Type B pancreatic cell (in vitro differentiated cells): Measurements from ENCODE around the gene TRMT44. TPM values are rescaled to one million over a fixed set of nuclear protein-coding genes. Genes with fewer than 3 reads are reported as not detected.

Experiments
- DNase-seq: peaks from one replicate; pipeline ENCODE4 v3.0.0; 2021; ENCODE audit warnings: mixed read lengths; ENCODE audit not compliant: unreplicated experiment; ENCODE audit errors: extremely low spot score
- H3K27ac Mint-ChIP-seq: 2 replicates; pipeline ENCODE4 v1.8.0; 2021; ENCODE audit warnings: mild to moderate bottlenecking, mixed read lengths
- H3K27me3 Mint-ChIP-seq: 2 replicates; pipeline ENCODE4 v1.8.0; 2021; ENCODE audit warnings: mixed read lengths
- H3K36me3 Mint-ChIP-seq: 2 replicates; pipeline ENCODE4 v1.8.0; 2021; ENCODE audit warnings: mixed read lengths
- H3K4me1 Mint-ChIP-seq: one replicate; pipeline ENCODE4 v1.8.0; 2021; ENCODE audit warnings: mixed read lengths; ENCODE audit not compliant: unreplicated experiment
- H3K4me3 Mint-ChIP-seq: 2 replicates; pipeline ENCODE4 v1.8.0; 2021; ENCODE audit warnings: mild to moderate bottlenecking, mixed read lengths
- H3K9me3 Mint-ChIP-seq: 2 replicates; pipeline ENCODE4 v1.8.0; 2021; ENCODE audit warnings: mixed read lengths
- total RNA-seq: library from RNA; stranded (reverse); gene quantifications from 2 replicates; pipeline ENCODE4 v1.2.1, GENCODE V29; 2021; ENCODE audit warnings: low replicate concordance
- TF ChIP-seq, protein P1 (sequence below): fragments of 200-600 bp; sonication (generic); conservative IDR thresholded peaks from 2 replicates; pipeline ENCODE4 v1.5.0; 2021; ENCODE audit warnings: antibody characterized with exemption, mild to moderate bottlenecking

The TRMT44 gene
- total RNA-seq, 1 donor from 2014 or later: 32.3 TPM

DNA sequence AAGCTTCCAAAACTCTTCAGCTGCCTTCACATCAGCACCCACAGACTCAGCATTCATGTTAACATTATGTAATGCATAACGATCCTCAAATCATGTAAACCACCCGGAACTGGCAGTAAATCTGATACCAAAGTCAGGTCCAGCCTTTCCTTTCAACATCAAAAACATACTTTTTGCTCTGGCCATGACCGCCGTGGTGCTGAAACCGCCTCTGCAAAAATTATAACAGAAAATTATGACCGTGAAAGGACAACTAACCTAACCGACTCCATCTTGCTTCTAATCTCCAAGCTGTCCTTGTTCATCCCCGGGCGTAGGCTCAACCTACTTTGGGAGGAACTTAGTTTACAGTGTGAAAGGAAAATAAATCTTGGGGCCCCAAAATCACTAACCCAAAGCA, 51.6 kb downstream of the TRMT44 start:
- H3K27me3 Mint-ChIP-seq: no peaks in the 10 kb centered on the region
- no peak overlapping the region for H3K27ac Mint-ChIP-seq

DNA sequence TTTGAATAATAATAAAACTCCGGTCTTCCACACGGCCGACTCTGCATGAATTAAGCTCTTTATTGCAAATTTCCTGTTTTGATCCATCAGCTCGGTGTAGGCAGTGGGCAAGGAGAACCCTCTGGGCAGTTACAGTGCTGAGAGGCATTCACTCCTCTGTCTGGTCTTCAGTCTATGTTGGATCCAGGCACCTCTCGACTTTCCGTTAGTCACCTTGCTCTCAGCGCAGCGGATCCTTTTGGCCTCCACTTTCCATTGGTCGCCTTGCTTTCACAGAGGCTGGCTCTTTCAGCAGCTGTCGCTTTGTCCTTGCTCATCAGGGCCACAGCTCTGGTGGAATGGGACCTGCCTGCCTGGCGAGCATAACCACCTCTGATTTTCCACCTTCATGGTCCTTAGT, 52.9 kb downstream of the TRMT44 start:
- Mint-ChIP-seq H3K27ac (no peak overlapping the region), H3K36me3 (peaks cover 7% of the 10 kb centered on the region), H3K4me1 (no peaks in the 10 kb centered on the region), H3K27me3 (no peaks in the 10 kb centered on the region), H3K9me3 (peaks cover 5% of the 10 kb centered on the region), H3K4me3 (no peak overlapping the region)
- TF ChIP-seq, protein P1, sequence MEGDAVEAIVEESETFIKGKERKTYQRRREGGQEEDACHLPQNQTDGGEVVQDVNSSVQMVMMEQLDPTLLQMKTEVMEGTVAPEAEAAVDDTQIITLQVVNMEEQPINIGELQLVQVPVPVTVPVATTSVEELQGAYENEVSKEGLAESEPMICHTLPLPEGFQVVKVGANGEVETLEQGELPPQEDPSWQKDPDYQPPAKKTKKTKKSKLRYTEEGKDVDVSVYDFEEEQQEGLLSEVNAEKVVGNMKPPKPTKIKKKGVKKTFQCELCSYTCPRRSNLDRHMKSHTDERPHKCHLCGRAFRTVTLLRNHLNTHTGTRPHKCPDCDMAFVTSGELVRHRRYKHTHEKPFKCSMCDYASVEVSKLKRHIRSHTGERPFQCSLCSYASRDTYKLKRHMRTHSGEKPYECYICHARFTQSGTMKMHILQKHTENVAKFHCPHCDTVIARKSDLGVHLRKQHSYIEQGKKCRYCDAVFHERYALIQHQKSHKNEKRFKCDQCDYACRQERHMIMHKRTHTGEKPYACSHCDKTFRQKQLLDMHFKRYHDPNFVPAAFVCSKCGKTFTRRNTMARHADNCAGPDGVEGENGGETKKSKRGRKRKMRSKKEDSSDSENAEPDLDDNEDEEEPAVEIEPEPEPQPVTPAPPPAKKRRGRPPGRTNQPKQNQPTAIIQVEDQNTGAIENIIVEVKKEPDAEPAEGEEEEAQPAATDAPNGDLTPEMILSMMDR: no peak
- DNase-seq: no peak

More for the DNA sequence above, 51.6 kb downstream of the TRMT44 start:
- Mint-ChIP-seq H3K4me3 (no peak overlapping the region), H3K4me1 (no peaks in the 10 kb centered on the region), H3K36me3 (peaks cover 8% of the 10 kb centered on the region), H3K9me3 (no peaks in the 10 kb centered on the region)
- TF ChIP-seq, protein P1: no peak
- no peak for DNase-seq

DNA sequence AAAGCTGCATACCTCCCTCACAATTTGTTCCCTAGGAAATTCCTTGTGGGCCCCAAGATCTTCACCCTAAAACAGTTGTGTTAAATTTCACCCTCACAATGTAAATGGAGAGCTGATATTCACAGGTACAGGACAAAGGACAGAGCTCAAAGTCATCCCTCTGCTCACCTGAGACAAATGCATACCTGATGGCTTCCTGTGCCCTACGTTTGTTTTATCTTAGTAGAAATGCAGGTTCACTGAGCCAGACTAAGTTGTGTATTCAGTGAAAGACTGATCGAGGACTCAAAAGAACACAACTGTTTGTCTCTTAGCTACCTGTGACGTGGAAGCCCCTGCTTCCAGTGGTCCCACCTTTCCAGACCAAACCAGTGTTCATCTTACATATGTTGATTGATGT, 53.6 kb downstream of the TRMT44 start:
- no peak for DNase-seq
- Mint-ChIP-seq H3K27ac (no peak overlapping the region), H3K4me1 (no peaks in the 10 kb centered on the region), H3K9me3 (peaks cover 5% of the 10 kb centered on the region), H3K36me3 (no peaks in the 10 kb centered on the region), H3K4me3 (no peak overlapping the region), H3K27me3 (no peaks in the 10 kb centered on the region)
- TF ChIP-seq, protein P1: no peak

DNA sequence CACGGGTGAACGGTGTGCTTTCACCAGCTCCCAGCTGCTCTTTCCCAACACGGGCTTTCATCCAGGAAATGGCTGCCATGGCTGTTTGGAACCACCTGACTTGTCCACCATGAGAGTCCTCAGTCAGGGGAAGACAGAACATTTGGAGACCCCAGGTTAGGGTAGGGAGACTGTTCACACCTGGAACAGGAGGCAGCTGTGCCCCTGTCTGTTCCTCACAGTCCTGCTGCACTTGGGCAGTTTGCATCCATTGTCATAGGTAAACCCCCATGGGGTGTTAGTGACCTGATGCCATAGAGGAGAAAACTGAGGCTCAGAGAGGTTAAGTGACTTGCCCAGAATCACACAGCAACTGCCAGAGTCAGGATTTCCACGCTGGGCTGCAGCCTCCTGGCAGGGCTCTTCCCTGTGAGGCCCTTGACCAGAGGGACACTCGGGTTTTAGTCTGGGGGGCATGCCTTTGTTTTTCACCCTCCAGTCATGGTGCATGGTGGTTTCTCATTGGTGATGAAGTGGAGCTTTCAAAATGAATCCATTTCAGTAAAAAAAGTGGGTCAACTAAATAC, 54.5 kb downstream of the TRMT44 start:
- Mint-ChIP-seq H3K27ac (no peak overlapping the region), H3K4me1 (no peaks in the 10 kb centered on the region), H3K9me3 (peaks cover 5% of the 10 kb centered on the region), H3K4me3 (no peak overlapping the region), H3K36me3 (no peaks in the 10 kb centered on the region), H3K27me3 (no peaks in the 10 kb centered on the region)
- TF ChIP-seq, protein P1: no peak
- DNase-seq: no peak

DNA sequence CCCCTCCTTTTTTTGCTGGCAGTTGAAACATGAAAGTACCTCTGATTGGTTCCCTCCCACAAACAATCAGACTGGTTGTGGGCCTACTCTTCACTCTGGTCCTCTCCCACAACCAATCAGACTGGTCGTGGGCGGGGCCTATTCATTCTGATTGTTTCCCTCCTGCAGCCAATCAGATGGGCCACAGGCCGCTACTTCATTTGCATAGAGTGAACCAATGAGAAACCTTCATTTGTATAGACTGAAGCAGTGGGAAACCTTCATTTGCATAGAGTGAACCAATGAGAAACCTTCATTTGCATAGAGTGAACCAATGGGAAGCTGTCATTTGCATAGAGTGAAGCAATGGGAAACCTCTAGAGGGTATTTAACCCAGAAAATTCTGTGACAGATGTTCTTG, 55.2 kb downstream of the TRMT44 start:
- no peak overlapping the region for H3K4me3 Mint-ChIP-seq
- H3K36me3 Mint-ChIP-seq: no peaks in the 10 kb centered on the region
- TF ChIP-seq, protein P1: no peak
- no peak for DNase-seq
- H3K4me1 Mint-ChIP-seq: no peaks in the 10 kb centered on the region
- H3K9me3 Mint-ChIP-seq: peaks cover 5% of the 10 kb centered on the region
- no peak overlapping the region for H3K27ac Mint-ChIP-seq
- no peaks in the 10 kb centered on the region for H3K27me3 Mint-ChIP-seq

DNA sequence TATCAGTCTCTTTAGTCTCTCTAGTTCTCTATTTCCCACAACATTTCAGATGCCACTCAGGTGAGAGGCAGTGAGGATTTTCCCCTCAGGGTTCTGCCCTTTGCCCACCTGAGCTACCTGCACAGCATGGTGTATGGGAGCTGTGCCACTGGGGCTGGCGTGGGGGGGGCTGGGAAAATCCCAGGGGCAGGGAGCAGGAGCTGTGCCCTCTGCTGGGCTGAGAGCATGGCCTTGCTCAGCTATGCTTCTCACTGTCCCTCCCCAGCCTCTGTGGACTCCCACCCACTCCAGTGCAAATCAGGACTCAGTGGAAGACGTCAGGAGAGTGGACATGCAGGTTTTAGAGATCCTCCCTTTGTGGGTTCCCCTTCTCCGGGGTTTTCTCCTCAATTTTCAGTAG, 57.2 kb downstream of the TRMT44 start:
- Mint-ChIP-seq H3K27me3 (no peaks in the 10 kb centered on the region), H3K9me3 (peaks cover 5% of the 10 kb centered on the region), H3K27ac (no peak overlapping the region), H3K36me3 (no peaks in the 10 kb centered on the region), H3K4me3 (no peak overlapping the region), H3K4me1 (no peaks in the 10 kb centered on the region)
- no peak for DNase-seq
- TF ChIP-seq, protein P1: no peak
